ENCODE results near the gene F10.
"Not testable (repeated sequence)": the region's sequence is repeated elsewhere in the genome, so short reads cannot be mapped to it uniquely, and the experiment has no call there.

F10 gene

GRCh38 chr13:113153810-113154748 lies 31.5 kb downstream of the F10 start:
- peak; percentile 52 for DNase-seq (ENCODE audit: low spot score)

- no peak for DNase-seq (ENCODE audit: low spot score)
These were observed 32.6 kb downstream of the F10 start for GRCh38 chr13:113155201-113155600.

GRCh38 chr13:113155982-113156655 lies 33.5 kb downstream of the F10 start:
- no peak for DNase-seq (ENCODE audit: low spot score)

- no peak for DNase-seq (ENCODE audit: low spot score)
These were observed 34.8 kb downstream of the F10 start for GRCh38 chr13:113157206-113157928.

GRCh38 chr13:113157929-113158747 lies 35.5 kb downstream of the F10 start, which contains the start of gene PROZ:
Gene PROZ, plus strand, starts transcription at chr13:113158648. Its CDS starts 13 bp downstream, at chr13:113158661.
- DNase-seq (ENCODE audit: low spot score), result no peak

- no peak for DNase-seq (ENCODE audit: low spot score)
These were observed 36.3 kb downstream of the F10 start for GRCh38 chr13:113158946-113159345.

- DNase-seq (ENCODE audit: low spot score), result no peak
These were observed 37.1 kb downstream of the F10 start for GRCh38 chr13:113159701-113160100.

GRCh38 chr13:113160983-113161382 lies 38.4 kb downstream of the F10 start:
- DNase-seq (ENCODE audit: low spot score), result no peak

GRCh38 chr13:113161433-113161832 lies 38.8 kb downstream of the F10 start:
- no peak for DNase-seq (ENCODE audit: low spot score)

- not testable (repeated sequence) for DNase-seq (ENCODE audit: low spot score)
These were observed 39.4 kb downstream of the F10 start for GRCh38 chr13:113161975-113162374.

GRCh38 chr13:113162783-113163685 lies 40.4 kb downstream of the F10 start:
- DNase-seq (ENCODE audit: low spot score), result no peak

- DNase-seq (ENCODE audit: low spot score), result no peak
These were observed 41.9 kb downstream of the F10 start for GRCh38 chr13:113164492-113164891.

- no peak for DNase-seq (ENCODE audit: low spot score)
These were observed 43.7 kb downstream of the F10 start for GRCh38 chr13:113166266-113166665.

GRCh38 chr13:113166681-113167080 lies 44.1 kb downstream of the F10 start:
- no peak for DNase-seq (ENCODE audit: low spot score)

GRCh38 chr13:113167155-113167554 lies 44.6 kb downstream of the F10 start:
- no peak for DNase-seq (ENCODE audit: low spot score)

GRCh38 chr13:113167575-113167974 lies 45.0 kb downstream of the F10 start:
- DNase-seq (ENCODE audit: low spot score), result no peak

- DNase-seq (ENCODE audit: low spot score), result no peak
These were observed 45.6 kb downstream of the F10 start for GRCh38 chr13:113168211-113168610.

- DNase-seq (ENCODE audit: low spot score), result no peak
These were observed 47.0 kb downstream of the F10 start for GRCh38 chr13:113169277-113170272.

GRCh38 chr13:113170511-113170910 lies 47.9 kb downstream of the F10 start:
- DNase-seq (ENCODE audit: low spot score), result no peak
